Left ventricle myocardium inferior (tissue), 1 donor: ENCODE measurements around the gene PTPRN2. TPM values are rescaled to one million over a fixed set of nuclear protein-coding genes. Genes with fewer than 3 reads are reported as not detected.

Source experiments
- DNase-seq: peaks from one replicate; pipeline ENCODE4 v3.0.0-alpha.2; 2020
- H3K27ac ChIP-seq: fragments of 200-600 bp; replicated peaks from 2 replicates; pipeline ENCODE4 v1.8.0; 2021
- H3K27me3 ChIP-seq: fragments of 200-600 bp; 2 replicates; pipeline ENCODE4 v1.8.0; 2021; ENCODE audit warnings: low read depth
- H3K36me3 ChIP-seq: fragments of 200-600 bp; 2 replicates; pipeline ENCODE4 v1.8.0; 2021
- H3K4me1 ChIP-seq: fragments of 200-600 bp; 2 replicates; pipeline ENCODE4 v1.8.0; 2021
- H3K4me3 ChIP-seq: fragments of 200-600 bp; 2 replicates; pipeline ENCODE4 v1.8.0; 2021; ENCODE audit warnings: mild to moderate bottlenecking, moderate library complexity
- H3K9me3 ChIP-seq: fragments of 200-600 bp; replicated peaks from 2 replicates; pipeline ENCODE4 v1.8.0; 2021
- CTCF ChIP-seq: fragments of 200-600 bp; IDR thresholded peaks from 2 replicates; pipeline ENCODE4 v1.8.0; 2021; ENCODE audit warnings: antibody characterized with exemption, mild to moderate bottlenecking, borderline replicate concordance
- intact Hi-C: fragments of 100-400 bp; cut with micrococcal nuclease; formaldehyde crosslinking; loops from one replicate; pipeline ENCODE4 v1.11.0; 2022
- total RNA-seq: library from RNA; stranded (reverse); fragmentation: NEBNext Ultra II Directional; extraction: Animal tissue kit (Norgen Biotek cat#: 25700); gene quantifications from one replicate; pipeline ENCODE4 v1.2.1, GENCODE V29; 2021
- donor health status: DM: no; HTN: yes; CAD: no; lungs with severe emphysema.

PTPRN2 gene
- total RNA-seq, 1 donor from 2014 or later = 1.3 TPM

GRCh38 chr7:158186406-158186805 is 401.2 kb downstream of the PTPRN2 start:
- H3K36me3 ChIP-seq = no peaks in the 10 kb centered on the region
- H3K4me3 ChIP-seq = no peak overlapping the region
- DNase-seq = no peak
- H3K9me3 ChIP-seq = peaks cover 22% of the 10 kb centered on the region
- no peaks in the 10 kb centered on the region for H3K4me1 ChIP-seq
- no peak overlapping the region for H3K27ac ChIP-seq
- intact Hi-C loops = no loop called here
- no peak for TF ChIP-seq CTCF
- no peaks in the 10 kb centered on the region for H3K27me3 ChIP-seq

GRCh38 chr7:158185653-158186052 is 402.0 kb downstream of the PTPRN2 start:
- Histone ChIP-seq H3K36me3 (no peaks in the 10 kb centered on the region), H3K4me1 (no peaks in the 10 kb centered on the region), H3K4me3 (no peak overlapping the region), H3K27ac (no peak overlapping the region), H3K9me3 (peaks cover 22% of the 10 kb centered on the region), H3K27me3 (no peaks in the 10 kb centered on the region)
- no peak for TF ChIP-seq CTCF
- DNase-seq = no peak
- intact Hi-C loops = no loop called here

- Histone ChIP-seq H3K4me3 (no peak overlapping the region), H3K4me1 (no peaks in the 10 kb centered on the region), H3K27me3 (peaks cover 4% of the 10 kb centered on the region), H3K36me3 (no peaks in the 10 kb centered on the region), H3K9me3 (peaks cover 39% of the 10 kb centered on the region), H3K27ac (no peak overlapping the region)
- DNase-seq = no peak
- intact Hi-C loops = no loop called here
- no peak for TF ChIP-seq CTCF
Measured at GRCh38 chr7:158183431-158183830, 404.2 kb downstream of the PTPRN2 start.

- Histone ChIP-seq H3K27ac (no peak overlapping the region), H3K27me3 (peaks cover 4% of the 10 kb centered on the region), H3K4me1 (no peaks in the 10 kb centered on the region), H3K9me3 (peaks cover 46% of the 10 kb centered on the region), H3K4me3 (no peak overlapping the region), H3K36me3 (no peaks in the 10 kb centered on the region)
- intact Hi-C loops = no loop called here
- no peak for TF ChIP-seq CTCF
- no peak for DNase-seq
Measured at GRCh38 chr7:158176561-158177173, 411.0 kb downstream of the PTPRN2 start.

- intact Hi-C loops = no loop called here
- TF ChIP-seq CTCF = no peak
- Histone ChIP-seq H3K27ac (no peak overlapping the region), H3K4me3 (no peak overlapping the region), H3K27me3 (peaks cover 4% of the 10 kb centered on the region), H3K36me3 (no peaks in the 10 kb centered on the region), H3K9me3 (peaks cover 46% of the 10 kb centered on the region), H3K4me1 (no peaks in the 10 kb centered on the region)
- no peak for DNase-seq
Measured at GRCh38 chr7:158175779-158176178, 411.8 kb downstream of the PTPRN2 start.
